ENCODE results near the gene RANGRF. TPM values are rescaled to one million over a fixed set of nuclear protein-coding genes. Genes with fewer than 3 reads are reported as not detected.

The RANGRF gene
- total RNA-seq, 1 experiment from 2014 or later = 35.0 TPM

GRCh38 chr17:8289103-8289397 lies 580 bp downstream of the RANGRF start:
- H3K9me3 ChIP-seq (ENCODE audit: insufficient read depth, low read depth) = no peaks in the 10 kb centered on the region
- peaks cover 5% of the 10 kb centered on the region; the same call in 1 of the 2 replicates for H3K4me1 ChIP-seq (replicated peaks; ENCODE audit: insufficient read depth)
- intact Hi-C loops (cut with micrococcal nuclease; ENCODE audit: unreplicated experiment) = no loop called here
- no peak for DNase-seq
- H4K20me1 ChIP-seq (ENCODE audit: insufficient read depth) = no peaks in the 10 kb centered on the region
- CTCF ChIA-PET = no interaction called here
- H3K4me3 ChIP-seq = peak overlapping the region; percentile 88
- H3K36me3 ChIP-seq (ENCODE audit: low read depth) = no peaks in the 10 kb centered on the region
- H2AFZ ChIP-seq = peak overlapping the region; percentile 97; the same call in 1 of the 2 replicates
- no peaks in the 10 kb centered on the region for H3K9me2 ChIP-seq (ENCODE audit: insufficient read depth)
- no peaks in the 10 kb centered on the region for H3K79me2 ChIP-seq (ENCODE audit: low read depth)
- no TSS peak for BruUV-seq (replicated peaks)
- H3K27ac ChIP-seq = no peak overlapping the region
- POLR2A ChIA-PET (ENCODE audit: unreplicated experiment) = interaction anchor here (0.6 to 1.0 kb wide), 2 partner anchors 64 to 66 kb away, joined by 5 to 10 read pairs; no protein-coding TSS in a partner anchor
- peaks cover 7% of the 10 kb centered on the region; the same call in 1 of the 2 replicates for H3F3A ChIP-seq (ENCODE audit: insufficient read depth, low read depth)
- H3K27me3 ChIP-seq (ENCODE audit: insufficient read depth, low read depth) = no peaks in the 10 kb centered on the region
- H3K4me2 ChIP-seq = peak overlapping the region; percentile 95
- TF ChIP-seq, protein P1, sequence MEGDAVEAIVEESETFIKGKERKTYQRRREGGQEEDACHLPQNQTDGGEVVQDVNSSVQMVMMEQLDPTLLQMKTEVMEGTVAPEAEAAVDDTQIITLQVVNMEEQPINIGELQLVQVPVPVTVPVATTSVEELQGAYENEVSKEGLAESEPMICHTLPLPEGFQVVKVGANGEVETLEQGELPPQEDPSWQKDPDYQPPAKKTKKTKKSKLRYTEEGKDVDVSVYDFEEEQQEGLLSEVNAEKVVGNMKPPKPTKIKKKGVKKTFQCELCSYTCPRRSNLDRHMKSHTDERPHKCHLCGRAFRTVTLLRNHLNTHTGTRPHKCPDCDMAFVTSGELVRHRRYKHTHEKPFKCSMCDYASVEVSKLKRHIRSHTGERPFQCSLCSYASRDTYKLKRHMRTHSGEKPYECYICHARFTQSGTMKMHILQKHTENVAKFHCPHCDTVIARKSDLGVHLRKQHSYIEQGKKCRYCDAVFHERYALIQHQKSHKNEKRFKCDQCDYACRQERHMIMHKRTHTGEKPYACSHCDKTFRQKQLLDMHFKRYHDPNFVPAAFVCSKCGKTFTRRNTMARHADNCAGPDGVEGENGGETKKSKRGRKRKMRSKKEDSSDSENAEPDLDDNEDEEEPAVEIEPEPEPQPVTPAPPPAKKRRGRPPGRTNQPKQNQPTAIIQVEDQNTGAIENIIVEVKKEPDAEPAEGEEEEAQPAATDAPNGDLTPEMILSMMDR (conservative IDR thresholded peaks at IDR 0.05) = no peak
- no peak for TF ChIP-seq EZH2 (IDR thresholded peaks at IDR 0.05; ENCODE audit: low read depth)

DNA sequence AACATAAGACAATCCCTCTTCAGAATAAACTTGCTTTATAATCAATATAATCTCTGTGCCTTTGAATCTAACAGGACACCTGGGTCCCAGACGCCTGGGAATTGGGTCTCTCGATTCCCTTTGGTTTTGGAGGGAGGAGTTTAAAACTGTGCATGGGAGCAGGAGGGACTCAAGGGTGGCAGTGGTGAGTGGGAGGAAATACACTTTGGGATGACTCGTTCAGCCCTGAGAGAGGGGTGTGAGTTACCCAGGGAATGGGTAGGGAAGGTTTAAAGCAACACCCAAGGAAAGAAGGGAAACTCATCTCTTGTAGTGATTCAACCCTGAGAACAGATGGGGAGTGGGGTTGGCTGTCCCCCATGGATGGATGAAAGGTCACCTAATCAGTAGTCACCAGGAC lies 1.6 kb downstream of the RANGRF start:
- intact Hi-C loops (cut with micrococcal nuclease; ENCODE audit: unreplicated experiment) = no loop called here
- ChIA-PET POLR2A (ENCODE audit: unreplicated experiment) (no interaction called here), CTCF (no interaction called here)
- H3K9me2 ChIP-seq (ENCODE audit: insufficient read depth) = no peaks in the 10 kb centered on the region
- H3F3A ChIP-seq (ENCODE audit: insufficient read depth, low read depth) = peaks cover 7% of the 10 kb centered on the region; the same call in 1 of the 2 replicates
- H2AFZ ChIP-seq = no peak overlapping the region
- TF ChIP-seq, protein P1 (conservative IDR thresholded peaks at IDR 0.05) = no peak
- no peak for TF ChIP-seq EZH2 (IDR thresholded peaks at IDR 0.05; ENCODE audit: low read depth)
- no peak overlapping the region for H3K4me3 ChIP-seq
- peaks cover 5% of the 10 kb centered on the region; the same call in 1 of the 2 replicates for H3K4me1 ChIP-seq (replicated peaks; ENCODE audit: insufficient read depth)
- H3K27ac ChIP-seq = no peak overlapping the region
- H3K9me3 ChIP-seq (ENCODE audit: insufficient read depth, low read depth) = no peaks in the 10 kb centered on the region
- 0 out of 2 replicates have a peak overlapping the region, but pooled peaks have one; percentile 95 for H3K4me2 ChIP-seq
- H4K20me1 ChIP-seq (ENCODE audit: insufficient read depth) = no peaks in the 10 kb centered on the region
- DNase-seq = no peak
- no peaks in the 10 kb centered on the region for H3K36me3 ChIP-seq (ENCODE audit: low read depth)
- BruUV-seq (replicated peaks) = no TSS peak
- no peaks in the 10 kb centered on the region for H3K79me2 ChIP-seq (ENCODE audit: low read depth)
- H3K27me3 ChIP-seq (ENCODE audit: insufficient read depth, low read depth) = no peaks in the 10 kb centered on the region

- Histone ChIP-seq H3K36me3 (ENCODE audit: low read depth) (no peaks in the 10 kb centered on the region), H3F3A (ENCODE audit: insufficient read depth, low read depth) (peaks cover 17% of the 10 kb centered on the region; the same call in 1 of the 2 replicates), H3K4me2 (no peak overlapping the region), H2AFZ (no peak overlapping the region), H3K9me2 (ENCODE audit: insufficient read depth) (no peaks in the 10 kb centered on the region), H3K79me2 (ENCODE audit: low read depth) (no peaks in the 10 kb centered on the region), H4K20me1 (ENCODE audit: insufficient read depth) (no peaks in the 10 kb centered on the region), H3K4me3 (no peak overlapping the region), H3K9me3 (ENCODE audit: insufficient read depth, low read depth) (no peaks in the 10 kb centered on the region), H3K27ac (no peak overlapping the region), H3K4me1 (replicated peaks; ENCODE audit: insufficient read depth) (peaks cover 2% of the 10 kb centered on the region; the same call in 1 of the 2 replicates), H3K27me3 (ENCODE audit: insufficient read depth, low read depth) (no peaks in the 10 kb centered on the region)
- no peak for DNase-seq
- intact Hi-C loops (cut with micrococcal nuclease; ENCODE audit: unreplicated experiment) = no loop called here
- TF ChIP-seq EZH2 (IDR thresholded peaks at IDR 0.05; ENCODE audit: low read depth) = no peak
- TF ChIP-seq, protein P1 (conservative IDR thresholded peaks at IDR 0.05) = no peak
- POLR2A ChIA-PET (ENCODE audit: unreplicated experiment) = interaction anchor here (0.5 kb wide), 1 partner anchor 70 kb away, joined by 5 read pairs; no protein-coding TSS in a partner anchor
- BruUV-seq (replicated peaks) = no TSS peak
- CTCF ChIA-PET = no interaction called here
Observed at GRCh38 chr17:8292639-8293395, 4.3 kb downstream of the RANGRF start.
